ENCODE measurements around the gene FLT4. TPM values are rescaled to one million over a fixed set of nuclear protein-coding genes. Genes with fewer than 3 reads are reported as not detected.

The FLT4 gene
- total RNA-seq, 1 donor from 2014 or later, result 0.10 TPM

DNA sequence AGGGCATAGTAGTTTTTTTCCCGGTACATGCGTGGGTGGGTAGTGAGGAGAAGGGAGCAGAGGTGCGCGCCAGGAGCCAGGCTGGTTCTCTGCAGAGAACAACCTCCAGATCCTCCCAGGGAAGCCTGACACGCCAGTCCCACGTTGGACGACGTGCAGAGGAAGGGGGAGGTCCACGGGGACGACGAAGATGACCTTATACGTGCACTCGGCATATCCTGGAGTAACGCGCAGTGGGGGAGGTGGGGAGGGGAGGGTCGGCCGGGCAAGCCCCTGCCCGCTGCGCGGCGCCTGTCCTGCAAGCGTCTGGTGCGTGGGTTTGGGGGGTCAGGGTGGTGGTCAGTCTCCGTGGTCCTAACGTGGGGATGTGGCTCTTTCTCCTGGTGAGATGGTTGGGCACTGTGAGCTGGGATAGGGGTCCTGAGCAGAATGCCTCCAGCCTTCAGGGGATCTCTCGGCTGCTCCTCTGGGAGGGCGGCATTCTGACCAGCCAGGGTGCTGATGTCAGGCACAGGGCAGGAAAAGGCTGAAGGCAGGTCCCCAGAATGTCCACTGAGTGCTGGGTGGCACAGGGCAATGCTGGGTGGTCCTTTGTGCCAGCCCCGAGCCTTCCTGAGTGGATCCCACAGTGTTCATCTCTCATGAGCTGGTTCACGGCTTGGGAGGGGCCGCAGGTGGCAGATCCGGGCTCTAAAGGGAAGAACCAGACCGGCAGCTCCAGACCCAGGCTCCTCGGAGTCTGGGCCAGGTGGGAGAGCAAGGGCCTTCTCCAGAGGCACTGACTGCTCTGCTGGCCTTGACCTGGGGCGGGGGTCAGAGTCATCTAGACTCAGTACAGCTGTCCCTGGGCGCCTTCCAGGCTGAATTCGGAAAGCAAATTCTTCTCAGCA lies 47.6 kb downstream of the FLT4 start:
- H3K9me3 Mint-ChIP-seq (ENCODE audit: low read depth), result no peaks in the 10 kb centered on the region
- H3K27me3 Mint-ChIP-seq (ENCODE audit: low read depth), result no peaks in the 10 kb centered on the region
- H3K36me3 Mint-ChIP-seq (ENCODE audit: low read depth), result no peaks in the 10 kb centered on the region
- DNase-seq (ENCODE audit: low spot score), result peak; percentile 72
- no peaks in the 10 kb centered on the region for H3K4me1 Mint-ChIP-seq (ENCODE audit: low read depth)
- no peak overlapping the region for H3K27ac Mint-ChIP-seq (ENCODE audit: unreplicated experiment)
- TF ChIP-seq, protein P1, sequence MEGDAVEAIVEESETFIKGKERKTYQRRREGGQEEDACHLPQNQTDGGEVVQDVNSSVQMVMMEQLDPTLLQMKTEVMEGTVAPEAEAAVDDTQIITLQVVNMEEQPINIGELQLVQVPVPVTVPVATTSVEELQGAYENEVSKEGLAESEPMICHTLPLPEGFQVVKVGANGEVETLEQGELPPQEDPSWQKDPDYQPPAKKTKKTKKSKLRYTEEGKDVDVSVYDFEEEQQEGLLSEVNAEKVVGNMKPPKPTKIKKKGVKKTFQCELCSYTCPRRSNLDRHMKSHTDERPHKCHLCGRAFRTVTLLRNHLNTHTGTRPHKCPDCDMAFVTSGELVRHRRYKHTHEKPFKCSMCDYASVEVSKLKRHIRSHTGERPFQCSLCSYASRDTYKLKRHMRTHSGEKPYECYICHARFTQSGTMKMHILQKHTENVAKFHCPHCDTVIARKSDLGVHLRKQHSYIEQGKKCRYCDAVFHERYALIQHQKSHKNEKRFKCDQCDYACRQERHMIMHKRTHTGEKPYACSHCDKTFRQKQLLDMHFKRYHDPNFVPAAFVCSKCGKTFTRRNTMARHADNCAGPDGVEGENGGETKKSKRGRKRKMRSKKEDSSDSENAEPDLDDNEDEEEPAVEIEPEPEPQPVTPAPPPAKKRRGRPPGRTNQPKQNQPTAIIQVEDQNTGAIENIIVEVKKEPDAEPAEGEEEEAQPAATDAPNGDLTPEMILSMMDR (IDR thresholded peaks at IDR 0.05), result no peak
- H3K4me3 Mint-ChIP-seq (ENCODE audit: unreplicated experiment), result no peak overlapping the region

DNA sequence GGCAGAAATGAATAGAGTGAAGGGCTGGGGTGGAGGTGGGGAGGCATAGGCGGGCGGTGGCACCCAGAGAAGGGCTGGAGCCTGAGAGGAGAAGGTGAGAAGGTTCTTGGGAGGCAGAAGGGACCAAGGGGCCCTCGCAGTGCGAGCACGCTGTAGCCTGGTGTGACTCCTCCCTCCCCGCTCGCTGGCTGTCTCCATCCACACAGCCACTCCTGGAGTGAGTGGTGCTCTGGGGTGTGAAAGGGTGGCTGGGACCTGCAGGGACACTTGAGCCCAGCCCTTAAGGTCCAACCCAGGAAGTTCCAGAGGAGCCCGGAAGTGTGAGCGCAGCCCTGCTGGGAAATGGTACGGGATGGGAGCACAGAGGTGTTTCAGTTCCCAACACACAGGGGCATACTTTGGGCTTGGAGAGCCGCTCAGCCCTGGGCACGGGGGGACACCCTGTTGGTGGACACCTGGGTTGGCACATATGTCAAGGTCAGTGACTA lies 48.8 kb downstream of the FLT4 start:
- Mint-ChIP-seq H3K36me3 (ENCODE audit: low read depth) (no peaks in the 10 kb centered on the region), H3K4me1 (ENCODE audit: low read depth) (no peaks in the 10 kb centered on the region), H3K4me3 (ENCODE audit: unreplicated experiment) (no peak overlapping the region), H3K27me3 (ENCODE audit: low read depth) (no peaks in the 10 kb centered on the region), H3K9me3 (ENCODE audit: low read depth) (no peaks in the 10 kb centered on the region), H3K27ac (ENCODE audit: unreplicated experiment) (no peak overlapping the region)
- peak; percentile 72 for DNase-seq (ENCODE audit: low spot score)
- TF ChIP-seq, protein P1 (IDR thresholded peaks at IDR 0.05), result no peak

DNA sequence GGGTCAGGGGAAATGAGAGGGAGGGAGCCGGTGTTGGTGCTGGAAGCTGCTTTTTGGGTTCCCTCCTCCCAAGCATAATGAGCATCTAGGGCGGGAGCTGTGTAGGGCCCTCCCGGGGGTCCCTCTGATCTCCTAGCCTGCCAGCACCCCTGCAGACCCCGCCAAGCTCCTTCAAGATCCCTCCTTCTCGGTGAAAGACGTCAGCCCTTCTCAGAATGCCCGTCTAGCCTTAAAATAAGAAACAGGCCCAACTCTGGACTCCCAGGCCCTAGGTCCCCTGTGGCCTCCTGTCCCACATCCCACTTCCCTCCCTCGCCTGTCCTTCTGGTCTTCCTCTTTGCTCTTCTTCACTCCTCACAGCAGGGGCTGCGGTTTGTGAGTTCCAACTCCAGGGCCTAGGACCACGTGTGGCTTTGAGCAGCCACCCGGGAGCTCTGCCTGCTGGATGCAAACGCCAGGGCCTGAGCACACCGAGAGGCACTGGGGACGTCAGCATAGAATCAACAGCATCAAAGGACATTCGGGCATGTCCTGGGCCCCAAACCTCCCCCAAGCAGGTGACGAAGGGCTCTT lies 49.3 kb downstream of the FLT4 start:
- H3K4me3 Mint-ChIP-seq (ENCODE audit: unreplicated experiment), result no peak overlapping the region
- no peaks in the 10 kb centered on the region for H3K9me3 Mint-ChIP-seq (ENCODE audit: low read depth)
- H3K4me1 Mint-ChIP-seq (ENCODE audit: low read depth), result no peaks in the 10 kb centered on the region
- H3K27ac Mint-ChIP-seq (ENCODE audit: unreplicated experiment), result no peak overlapping the region
- TF ChIP-seq, protein P1 (IDR thresholded peaks at IDR 0.05), result no peak
- DNase-seq (ENCODE audit: low spot score), result no peak
- H3K27me3 Mint-ChIP-seq (ENCODE audit: low read depth), result no peaks in the 10 kb centered on the region
- no peaks in the 10 kb centered on the region for H3K36me3 Mint-ChIP-seq (ENCODE audit: low read depth)

DNA sequence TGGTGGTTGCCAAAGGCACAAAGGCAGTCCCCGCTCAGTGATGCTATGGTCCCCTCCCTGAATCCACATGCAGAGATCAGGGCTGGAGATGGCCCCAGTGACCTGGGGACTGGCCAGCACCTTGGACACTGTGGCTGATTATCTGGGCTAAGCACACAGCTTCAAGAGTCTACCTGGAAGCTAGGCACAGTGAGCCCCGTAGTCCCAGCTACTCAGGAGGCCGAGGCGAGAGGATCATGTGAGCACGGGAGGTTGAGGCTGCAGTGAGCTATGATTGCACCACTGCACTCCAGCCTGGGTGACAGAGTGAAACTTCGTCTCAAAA lies 49.8 kb downstream of the FLT4 start:
- no peaks in the 10 kb centered on the region for H3K4me1 Mint-ChIP-seq (ENCODE audit: low read depth)
- H3K4me3 Mint-ChIP-seq (ENCODE audit: unreplicated experiment), result no peak overlapping the region
- no peaks in the 10 kb centered on the region for H3K36me3 Mint-ChIP-seq (ENCODE audit: low read depth)
- H3K9me3 Mint-ChIP-seq (ENCODE audit: low read depth), result no peaks in the 10 kb centered on the region
- TF ChIP-seq, protein P1 (IDR thresholded peaks at IDR 0.05), result no peak
- H3K27ac Mint-ChIP-seq (ENCODE audit: unreplicated experiment), result no peak overlapping the region
- no peaks in the 10 kb centered on the region for H3K27me3 Mint-ChIP-seq (ENCODE audit: low read depth)
- DNase-seq (ENCODE audit: low spot score), result no peak

DNA sequence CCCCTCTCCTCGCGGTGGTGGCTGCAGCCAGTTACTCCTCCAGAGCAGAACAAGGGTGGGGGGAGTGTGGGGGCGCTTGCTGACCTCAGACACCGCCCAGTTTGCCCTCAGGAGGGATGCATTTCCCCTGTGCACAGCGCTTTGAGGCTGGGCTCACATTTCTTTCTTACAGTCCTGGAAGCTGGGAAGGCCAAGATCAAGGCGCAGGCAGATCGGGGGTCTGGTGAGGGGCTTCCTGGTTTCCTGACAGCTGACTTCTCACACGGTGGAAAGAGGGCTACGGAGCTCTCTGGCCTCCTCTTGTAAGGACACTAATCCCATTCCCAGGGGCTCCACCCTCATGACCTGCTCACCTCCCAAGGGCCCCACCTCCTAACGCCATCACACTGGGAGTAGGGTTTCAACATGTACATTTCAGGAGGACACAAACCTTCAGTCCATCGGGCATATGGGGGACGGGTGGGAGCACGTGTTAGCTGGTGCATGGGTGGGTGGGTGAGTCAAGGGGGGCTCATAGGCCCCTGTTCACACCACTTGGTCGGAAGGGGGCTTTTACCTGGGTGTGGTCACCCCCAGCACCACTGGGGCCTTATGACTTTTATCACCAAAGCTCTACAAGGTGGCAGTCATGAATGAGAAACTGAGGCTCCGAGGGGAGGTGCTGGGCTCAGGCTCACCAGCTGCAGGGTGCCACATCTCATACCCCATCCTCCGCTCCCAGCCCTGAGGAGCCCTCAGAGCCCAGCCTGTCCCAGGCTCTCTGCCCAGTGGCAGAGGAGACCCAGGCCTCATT lies 50.4 kb downstream of the FLT4 start:
- H3K27ac Mint-ChIP-seq (ENCODE audit: unreplicated experiment), result no peak overlapping the region
- H3K9me3 Mint-ChIP-seq (ENCODE audit: low read depth), result no peaks in the 10 kb centered on the region
- no peak overlapping the region for H3K4me3 Mint-ChIP-seq (ENCODE audit: unreplicated experiment)
- TF ChIP-seq, protein P1 (IDR thresholded peaks at IDR 0.05), result no peak
- H3K36me3 Mint-ChIP-seq (ENCODE audit: low read depth), result no peaks in the 10 kb centered on the region
- no peaks in the 10 kb centered on the region for H3K4me1 Mint-ChIP-seq (ENCODE audit: low read depth)
- H3K27me3 Mint-ChIP-seq (ENCODE audit: low read depth), result no peaks in the 10 kb centered on the region
- DNase-seq (ENCODE audit: low spot score), result no peak
